GM18907 (cell line): ENCODE data around the gene METTL9.
"Not testable (repeated sequence)": the region's sequence is repeated elsewhere in the genome, so short reads cannot be mapped to it uniquely, and the experiment has no call there.

ENCODE experiments used
- ATAC-seq: cut with Tn5 transposase; IDR thresholded peaks from one replicate; pipeline ENCODE4 v1.9.1; 2021; ENCODE audit warnings: mild to moderate bottlenecking, moderate library complexity; ENCODE audit not compliant: unreplicated experiment

Gene METTL9

GRCh38 chr16:21599122-21600030 lies at the start of gene METTL9:
Gene METTL9 (plus strand): TSS chr16:21599577. CDS start chr16:21599734, 157 bp downstream.
- peak; percentile 90 for ATAC-seq

DNA sequence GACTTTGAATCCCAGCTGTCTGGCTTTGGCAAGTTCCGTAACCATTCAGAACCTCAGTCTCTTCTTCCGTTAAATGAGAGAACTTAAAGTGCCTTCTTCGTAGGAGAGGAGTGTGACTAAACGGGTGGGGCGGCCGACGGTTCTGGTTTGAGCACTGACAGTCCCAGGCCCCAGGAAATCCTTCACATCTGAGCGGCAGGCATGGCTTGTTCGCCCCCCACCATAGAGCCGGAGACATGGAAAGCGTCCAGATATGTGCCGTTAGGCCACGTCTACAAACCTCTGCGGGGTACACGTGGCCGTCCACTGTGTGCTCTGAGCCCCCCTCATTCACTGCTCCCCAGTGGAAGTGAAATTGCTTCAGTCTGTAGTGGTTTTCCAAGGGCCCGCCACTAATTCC lies 49.4 kb upstream of the METTL9 start:
- ATAC-seq = not testable (repeated sequence)

DNA sequence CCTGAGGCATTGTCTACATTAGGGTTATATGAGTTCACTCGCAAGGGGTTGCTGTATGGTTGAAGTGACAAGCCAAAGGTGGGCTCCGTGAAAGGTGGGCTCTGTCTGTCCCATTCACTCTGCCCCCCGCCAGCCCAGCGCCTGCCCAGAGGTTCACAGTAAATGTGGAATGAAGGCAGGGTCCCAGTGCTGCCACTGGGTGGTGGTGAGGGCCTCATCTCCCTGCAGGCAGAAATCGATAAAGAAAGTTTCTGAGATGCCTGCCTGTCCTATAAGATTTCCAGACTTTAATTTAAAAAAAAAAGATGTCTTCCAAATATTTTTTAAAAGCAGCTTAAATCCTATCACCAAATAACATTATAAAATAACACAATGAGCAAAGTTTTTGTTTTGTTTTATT lies 48.9 kb upstream of the METTL9 start:
- not testable (repeated sequence) for ATAC-seq

- ATAC-seq = not testable (repeated sequence)
Observed at GRCh38 chr16:21551076-21551475, 48.3 kb upstream of the METTL9 start.

DNA sequence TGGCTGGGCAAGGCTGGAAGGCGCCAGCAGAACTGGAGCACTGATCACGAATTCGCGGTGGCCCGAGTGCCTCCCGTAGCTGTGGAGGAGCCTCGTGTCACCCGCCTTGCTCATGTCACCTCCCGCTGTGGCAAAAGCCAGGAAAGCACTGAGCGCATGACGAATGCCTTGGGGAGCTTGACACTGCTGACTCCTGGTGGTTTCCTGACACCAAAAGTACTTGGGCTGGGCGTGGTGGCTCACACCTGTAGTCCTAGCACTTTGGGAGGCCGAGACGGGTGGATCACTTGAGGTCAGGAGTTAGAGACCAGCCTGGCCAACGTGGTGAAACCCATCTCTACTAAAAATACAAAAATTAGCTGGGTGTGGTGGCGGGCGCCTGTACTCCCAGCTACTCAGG lies 47.8 kb upstream of the METTL9 start:
- ATAC-seq = not testable (repeated sequence)

- not testable (repeated sequence) for ATAC-seq
Observed at GRCh38 chr16:21553481-21554296, 45.7 kb upstream of the METTL9 start.

DNA sequence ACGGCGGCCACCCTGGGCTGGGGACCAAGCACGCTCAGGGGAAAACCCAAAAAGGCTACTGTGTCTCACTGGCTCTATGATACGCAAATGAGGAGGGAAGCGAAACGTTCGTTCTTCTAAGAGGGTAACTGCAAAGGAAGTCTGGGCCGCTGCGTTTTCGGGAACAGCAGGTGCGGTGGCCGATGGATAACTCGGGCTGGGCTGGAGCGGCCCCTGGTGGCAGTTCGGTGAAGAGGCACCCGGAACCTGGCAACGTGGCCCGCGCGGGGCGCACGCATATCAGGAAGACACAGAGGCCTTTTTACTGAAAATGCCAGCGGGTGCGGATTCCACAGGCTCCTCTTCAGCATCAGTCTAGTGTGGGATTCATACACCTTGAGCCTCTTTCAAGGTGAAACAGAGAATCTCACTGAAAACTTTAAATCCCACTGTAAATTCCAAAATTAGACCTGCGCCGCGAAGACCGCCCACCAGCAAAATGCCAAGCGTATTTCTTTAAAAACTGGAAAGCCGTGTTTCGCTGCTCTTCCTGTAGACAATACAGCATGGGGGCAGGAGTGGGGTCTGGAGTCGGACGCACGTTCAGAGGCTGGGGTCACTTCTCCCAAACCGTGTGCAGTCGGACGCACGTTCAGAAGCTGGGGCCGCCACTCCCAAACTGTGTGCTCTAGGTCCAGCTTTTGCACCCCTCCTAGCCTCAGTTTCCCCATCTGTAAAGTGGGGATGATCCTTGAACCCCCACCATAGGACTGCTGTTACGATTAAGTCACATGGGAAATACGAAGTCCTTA lies 44.4 kb upstream of the METTL9 start:
- ATAC-seq = peak; percentile 93

DNA sequence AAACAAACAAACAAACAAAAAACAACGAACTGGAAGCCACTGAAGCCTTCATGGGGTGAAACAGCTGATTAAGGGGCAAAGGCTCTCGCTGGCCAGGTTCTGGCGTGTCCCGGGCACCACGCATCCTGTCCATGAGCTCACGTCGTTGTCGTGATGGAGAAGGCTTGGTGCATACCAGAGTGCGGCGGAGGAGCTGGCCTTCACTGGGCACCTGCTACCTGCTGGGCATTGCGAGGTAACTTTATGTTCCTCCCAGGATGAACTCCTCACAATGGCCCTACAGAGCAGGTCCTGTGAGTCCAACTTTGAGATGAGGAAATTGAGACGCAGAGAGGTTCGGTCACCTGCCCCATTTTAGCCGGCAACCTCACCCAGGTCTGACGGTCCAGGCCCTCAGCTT lies 43.8 kb upstream of the METTL9 start:
- not testable (repeated sequence) for ATAC-seq

DNA sequence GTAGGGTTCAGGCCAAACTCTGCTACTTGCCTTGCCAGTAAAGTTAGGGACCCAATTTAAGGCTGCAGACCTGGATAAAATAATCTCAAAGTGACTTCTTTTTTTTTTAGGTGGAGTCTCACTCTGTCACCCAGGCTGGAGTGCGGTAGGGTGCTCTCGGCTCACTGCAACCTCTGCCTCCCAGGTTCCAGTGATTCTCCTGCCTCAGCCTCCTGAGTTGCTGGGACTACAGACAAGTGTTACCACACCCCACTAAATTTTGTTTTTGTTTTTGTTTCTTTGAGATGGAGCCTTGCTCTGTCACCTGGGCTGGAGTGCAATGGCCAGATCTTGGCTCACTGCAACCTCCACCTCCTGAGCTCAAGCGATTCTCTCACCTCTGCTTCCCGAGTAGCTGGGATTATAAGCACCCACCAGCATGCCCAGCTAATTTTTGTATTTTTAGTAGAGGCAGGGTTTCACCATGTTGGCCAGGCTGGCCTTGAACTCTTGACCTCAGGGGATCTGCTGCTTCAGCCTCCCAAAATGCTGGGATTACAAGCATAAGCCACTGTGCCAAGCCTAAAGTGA lies 43.3 kb upstream of the METTL9 start:
- ATAC-seq = not testable (repeated sequence)

DNA sequence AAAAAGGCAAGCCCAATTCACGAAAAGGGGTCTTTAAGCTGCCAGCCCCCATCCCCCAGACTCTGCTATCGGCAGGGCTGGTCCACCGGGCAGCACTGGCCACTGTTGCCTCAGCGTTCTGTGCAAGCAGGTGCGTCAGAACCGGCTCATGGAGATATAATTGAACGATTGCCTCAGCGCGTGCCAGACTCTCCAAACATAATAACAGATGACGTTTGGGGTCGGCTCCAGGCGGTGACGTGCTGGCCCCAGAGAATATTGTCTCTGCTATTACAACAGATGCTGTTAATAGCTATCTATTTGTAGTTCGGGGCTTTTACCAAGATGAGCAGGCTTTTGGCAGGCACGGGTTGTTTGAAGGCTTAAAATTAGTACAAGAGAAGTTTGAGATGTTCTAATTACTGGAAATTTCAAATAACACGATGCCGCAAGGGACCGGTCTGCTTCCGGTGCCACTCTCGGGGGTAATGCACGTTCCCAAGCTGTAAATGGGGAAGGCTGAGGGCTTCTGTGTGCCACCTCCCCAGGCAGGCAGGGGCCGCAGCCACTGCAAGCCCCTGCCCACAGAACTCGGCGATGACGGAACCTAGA lies 42.6 kb upstream of the METTL9 start:
- not testable (repeated sequence) for ATAC-seq

DNA sequence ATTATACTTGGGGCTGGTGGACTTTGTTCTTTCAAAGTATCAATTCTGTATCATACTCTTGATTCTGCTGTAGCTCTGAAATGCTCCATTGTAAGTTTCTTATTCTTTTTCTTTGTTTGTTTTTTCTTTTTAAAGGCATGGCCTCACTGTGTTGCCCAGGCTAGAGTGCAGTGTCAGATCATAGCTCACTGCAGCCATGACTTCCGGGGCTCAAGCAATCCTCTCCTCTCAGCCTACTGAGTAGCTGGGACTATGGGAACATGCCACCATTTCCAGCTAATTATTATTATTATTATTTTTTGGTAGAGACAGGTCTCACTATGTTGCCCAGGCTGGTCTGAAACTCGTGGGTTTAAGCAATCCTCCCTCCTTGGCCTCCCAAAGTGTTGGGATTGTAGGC lies 38.9 kb upstream of the METTL9 start:
- ATAC-seq = no peak

GRCh38 chr16:21563676-21564075 lies 35.7 kb upstream of the METTL9 start:
- ATAC-seq = no peak

- not testable (repeated sequence) for ATAC-seq
Observed at GRCh38 chr16:21564367-21564766, 35.0 kb upstream of the METTL9 start.

DNA sequence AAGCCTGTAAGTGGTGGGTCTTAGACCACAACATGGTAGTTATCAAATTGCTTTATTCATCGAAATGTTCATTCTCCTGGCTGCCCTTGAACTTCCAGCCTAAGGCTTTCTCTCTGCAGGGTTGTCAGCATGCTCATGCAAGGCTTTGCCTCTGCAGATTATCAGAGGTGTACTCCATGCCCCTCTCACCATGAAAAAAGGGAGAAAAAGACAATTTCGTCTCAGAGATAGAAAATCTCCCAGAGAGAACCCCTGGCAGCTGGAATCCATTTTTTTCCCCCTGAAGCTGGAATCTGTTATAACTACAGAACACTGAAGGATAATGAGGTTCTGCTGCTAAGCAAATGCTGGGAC lies 33.9 kb upstream of the METTL9 start:
- ATAC-seq = no peak

- ATAC-seq = no peak
Observed at GRCh38 chr16:21565861-21566669, 33.3 kb upstream of the METTL9 start.

- no peak for ATAC-seq
Observed at GRCh38 chr16:21566891-21567414, 32.4 kb upstream of the METTL9 start.

DNA sequence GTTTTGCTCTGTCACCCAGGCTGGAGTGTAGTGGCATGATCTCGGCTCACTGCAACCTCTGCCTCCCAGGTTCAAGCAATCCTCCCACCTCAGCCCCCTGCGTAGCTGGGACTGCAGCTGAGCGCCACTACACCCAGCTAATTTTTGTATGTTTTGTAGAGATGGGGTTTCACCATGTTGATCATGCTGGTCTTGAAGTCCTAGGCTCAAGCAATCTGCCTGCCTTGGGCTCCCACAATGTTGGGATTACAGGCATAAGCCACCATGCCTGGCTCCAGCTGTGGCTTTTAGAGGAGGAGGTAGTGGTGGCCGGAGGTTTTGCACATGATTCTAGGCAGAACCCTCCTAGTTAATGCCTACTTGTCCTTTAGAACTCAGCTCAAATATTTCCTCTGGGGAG lies 31.9 kb upstream of the METTL9 start:
- ATAC-seq = not testable (repeated sequence)

- ATAC-seq = no peak
Observed at GRCh38 chr16:21568502-21569189, 30.7 kb upstream of the METTL9 start.

DNA sequence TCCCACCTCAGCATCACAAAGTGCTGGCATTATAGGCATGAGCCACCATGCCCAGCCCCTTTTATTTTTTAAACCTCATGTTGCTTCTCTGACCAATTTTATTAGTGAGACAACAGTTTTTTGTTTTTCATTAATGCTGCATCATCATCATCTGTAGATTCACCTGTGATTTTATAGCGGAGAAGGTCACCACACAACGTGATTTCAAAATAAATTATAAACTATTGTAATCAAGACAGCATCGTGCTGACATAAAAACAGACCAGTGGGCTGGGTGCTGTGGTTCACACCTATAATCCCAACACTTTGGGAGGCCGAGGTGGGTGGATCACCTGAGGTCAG lies 28.7 kb upstream of the METTL9 start:
- ATAC-seq = no peak
